ENCODE measurements around the gene MSRB1. TPM values are rescaled to one million over a fixed set of nuclear protein-coding genes. Genes with fewer than 3 reads are reported as not detected.

MSRB1 gene
- total and polyA plus RNA-seq, 2 of the 8 experiments (the other 6 are each of a cell fraction or from before 2014, with no cell fraction given) = 28.2 to 51.4 TPM

- Histone ChIP-seq H3K4me3 (ENCODE audit: extremely low read depth in 1 of 4, insufficient read depth in 2 of 4, low read depth in 3 of 4, low read length in 4 of 4) (peak overlapping the region in 1 of 4 experiments; percentile 55; a peak in 1 of 8 replicates), H4K20me1 (replicated peaks in 1 of 2; ENCODE audit: control insufficient read depth in 1 of 2, insufficient read depth in 2 of 2, low read length in 2 of 2) (no peaks in the 10 kb centered on the region), H2BK5ac (ENCODE audit: low read depth, low read length) (no peak overlapping the region), H2BK120ac (replicated peaks; ENCODE audit: low read depth, low read length) (no peak overlapping the region), H3K9ac (replicated peaks in 1 of 4; ENCODE audit: extremely low read depth in 1 of 4, low read depth in 3 of 4, low read length in 3 of 4) (no peak overlapping the region), H3K23me2 (ENCODE audit: low read depth, low read length) (no peaks in the 10 kb centered on the region), H3K4me2 (ENCODE audit: insufficient read depth in 1 of 2, low read depth in 2 of 2, low read length in 2 of 2) (peak overlapping the region in 1 of 2 experiments; percentile 66; a peak in 1 of 4 replicates), H3K79me1 (ENCODE audit: low read depth, low read length) (no peaks in the 10 kb centered on the region), H3K9me3 (ENCODE audit: insufficient read depth in 2 of 2, low read depth in 1 of 2, low read length in 1 of 2) (no peaks in the 10 kb centered on the region), H3K79me2 (ENCODE audit: control insufficient read depth in 1 of 2, insufficient read depth in 2 of 2, low read length in 2 of 2) (no peaks in the 10 kb centered on the region), H2AK5ac (ENCODE audit: low read depth, low read length) (no peak overlapping the region), H3K56ac (replicated peaks; ENCODE audit: insufficient read length, low read depth, low read length) (no peak overlapping the region), H4K8ac (ENCODE audit: extremely low read depth, insufficient read depth, low read length) (peak overlapping the region; percentile 77; the same call in 1 of the 2 replicates), H3K18ac (ENCODE audit: extremely low read depth, low read length) (no peak overlapping the region), H2BK15ac (ENCODE audit: low read length) (0 out of 2 replicates have a peak overlapping the region, but pooled peaks have one; percentile 12), H4K91ac (replicated peaks; ENCODE audit: insufficient read length, low read length) (no peak overlapping the region), H3K23ac (ENCODE audit: insufficient read length) (no peak overlapping the region), H2BK20ac (ENCODE audit: low read length) (no peak overlapping the region), H2AFZ (ENCODE audit: low read length) (no peak overlapping the region), H4K5ac (ENCODE audit: insufficient read length, low read depth, low read length) (no peak overlapping the region), H2BK12ac (ENCODE audit: low read depth, low read length) (peak overlapping the region; percentile 27; the same call in 1 of the 2 replicates), H3K4me1 (replicated peaks in 1 of 4; ENCODE audit: control insufficient read depth in 3 of 4, insufficient read depth in 4 of 4, low read length in 3 of 4) (peaks cover 0 to 10% (median 4%) of the 10 kb centered on the region in 4 experiments; a peak in 5 of 7 replicates), H3K36me3 (ENCODE audit: control insufficient read depth in 2 of 4, insufficient read depth in 4 of 4, low read length in 3 of 4) (no peaks in the 10 kb centered on the region), H3K27ac (ENCODE audit: low read depth, low read length) (no peak overlapping the region), H3K14ac (ENCODE audit: insufficient read length) (no peak overlapping the region), H3K27me3 (replicated peaks in 1 of 4; ENCODE audit: control insufficient read depth in 3 of 4, extremely low read depth in 1 of 4, insufficient read depth in 3 of 4, low read length in 3 of 4) (peaks cover 0 to 17% (median 9%) of the 10 kb centered on the region in 4 experiments; a peak in 5 of 7 replicates), H3K4ac (replicated peaks; ENCODE audit: insufficient read length, low read depth, low read length) (no peak overlapping the region)
- DNase-seq (ENCODE audit: low read depth in 1 of 2, low spot score in 2 of 2) (no peak), FAIRE-seq (no peak)
- CTCF ChIA-PET (ENCODE audit: partially characterized antibody) = interaction anchor here (0.8 to 8.0 kb wide), 10 partner anchors 11 to 106 kb away, joined by 3 to 75 read pairs (median 7); partner anchors contain the start of genes RNF151, RPS2 and TBL3
- WGBS, 2 experiments (ENCODE audit: extremely low coverage in 1 of 2, insufficient coverage in 1 of 2, insufficient read length in 1 of 2, insufficient replicate concordance in 2 of 2, low coverage in 1 of 2, low lambda C conversion rate in 2 of 2, missing lambda C conversion rate in 1 of 2) = 100% methylated on average over 2 of the region's 10 CpGs; no CpG with 5 or more reads in 1 of the 2 experiments
- POLR2A ChIA-PET (ENCODE audit: partially characterized antibody) = no interaction called here
- TF ChIP-seq MAX (IDR thresholded peaks at IDR 0.05) (no peak), EZH2 (IDR thresholded peaks at IDR 0.05; ENCODE audit: low read depth, low read length, severe bottlenecking) (no peak), POU5F1 (IDR thresholded peaks at IDR 0.05; ENCODE audit: low read depth, low read length) (no peak), RXRA (IDR thresholded peaks at IDR 0.05; ENCODE audit: insufficient read depth, low read depth, low read length) (no peak)
Observed at GRCh38 chr16:1930338-1930720, 12.7 kb downstream of the MSRB1 start.

All from H1 (cell line).